ENCODE measurements around the gene PPIA.

The PPIA gene

DNA sequence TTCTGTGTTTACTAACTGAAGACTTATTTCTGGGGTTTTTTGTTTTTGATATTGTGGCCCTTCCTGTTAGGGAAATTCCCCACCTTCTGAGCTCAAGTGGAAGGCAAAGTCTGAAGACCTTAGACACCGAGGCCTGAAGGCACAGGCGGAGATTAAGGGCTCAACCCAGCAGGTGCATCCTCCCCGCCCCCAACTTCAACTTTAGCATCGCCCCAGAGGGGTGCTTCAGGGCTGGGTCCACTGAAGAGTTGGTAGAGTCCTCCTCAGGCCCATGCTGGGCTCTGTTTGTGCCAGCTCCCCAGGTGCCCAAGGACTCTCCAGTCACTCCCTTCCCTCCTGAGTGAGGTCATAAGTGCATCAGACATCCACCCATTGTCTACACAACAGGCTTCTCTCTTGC lies 9.4 kb upstream of the PPIA start:
- no peak for DNase-seq (ENCODE audit: low spot score in 2 of 2)
- in situ Hi-C loops (cut with MboI; ENCODE audit: low sequenced_read_pairs) = no loop called here
- no peaks in the 10 kb centered on the region for H3K4me1 ChIP-seq
- H3K4me3 ChIP-seq = no peak overlapping the region
- H3K36me3 ChIP-seq (replicated peaks) = no peaks in the 10 kb centered on the region
- no peaks in the 10 kb centered on the region for H3K9me3 ChIP-seq
- H3K27me3 ChIP-seq (ENCODE audit: low read depth) = no peaks in the 10 kb centered on the region

DNA sequence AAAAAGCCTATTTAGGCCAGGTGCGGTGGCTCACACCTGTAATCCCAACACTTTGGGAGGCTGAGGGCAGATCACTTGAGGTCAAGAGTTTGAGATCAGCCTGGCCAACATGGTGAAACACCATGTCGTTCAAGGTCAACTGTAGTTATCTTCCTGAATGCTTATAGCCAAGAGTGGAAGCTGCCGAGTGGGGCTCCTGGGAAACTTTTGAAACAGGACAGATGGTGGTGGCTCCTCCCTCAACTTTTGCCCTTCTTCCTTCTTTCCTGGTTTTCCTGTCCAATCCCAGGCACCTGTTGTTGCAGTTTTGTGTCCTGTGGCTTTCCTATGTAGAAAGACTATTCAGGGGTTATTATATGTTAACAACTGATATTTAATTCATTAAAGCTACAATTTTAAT lies 8.7 kb upstream of the PPIA start:
- Histone ChIP-seq H3K9me3 (no peaks in the 10 kb centered on the region), H3K4me3 (no peak overlapping the region), H3K4me1 (no peaks in the 10 kb centered on the region), H3K36me3 (replicated peaks) (no peaks in the 10 kb centered on the region), H3K27me3 (ENCODE audit: low read depth) (no peaks in the 10 kb centered on the region)
- in situ Hi-C loops (cut with MboI; ENCODE audit: low sequenced_read_pairs) = no loop called here
- DNase-seq (ENCODE audit: low spot score in 2 of 2) = no peak

DNA sequence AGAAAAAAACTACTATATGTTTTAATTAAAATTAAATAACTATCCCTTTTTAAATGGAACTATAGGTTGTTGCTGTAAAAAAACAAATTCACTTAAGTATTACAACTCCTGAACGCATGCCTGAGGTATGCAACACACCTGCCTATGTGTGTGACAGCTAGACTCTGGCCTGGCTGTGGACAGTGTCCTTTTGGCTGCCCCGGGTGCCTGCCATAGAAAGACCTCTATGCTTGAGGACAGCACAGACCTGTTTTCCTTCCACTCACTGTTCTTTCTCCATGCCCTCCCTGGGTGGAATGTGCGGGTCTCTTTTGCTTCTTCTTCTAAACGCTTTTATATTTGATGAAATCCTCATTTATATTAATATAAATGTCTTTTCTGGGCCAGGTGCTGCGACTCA lies 6.5 kb upstream of the PPIA start:
- Histone ChIP-seq H3K4me1 (no peaks in the 10 kb centered on the region; the same call in 1 of the 2 replicates), H3K9me3 (no peaks in the 10 kb centered on the region), H3K36me3 (replicated peaks) (no peaks in the 10 kb centered on the region), H3K4me3 (no peak overlapping the region), H3K27me3 (ENCODE audit: low read depth) (no peaks in the 10 kb centered on the region)
- DNase-seq (ENCODE audit: low spot score in 2 of 2) = no peak
- in situ Hi-C loops (cut with MboI; ENCODE audit: low sequenced_read_pairs) = no loop called here

DNA sequence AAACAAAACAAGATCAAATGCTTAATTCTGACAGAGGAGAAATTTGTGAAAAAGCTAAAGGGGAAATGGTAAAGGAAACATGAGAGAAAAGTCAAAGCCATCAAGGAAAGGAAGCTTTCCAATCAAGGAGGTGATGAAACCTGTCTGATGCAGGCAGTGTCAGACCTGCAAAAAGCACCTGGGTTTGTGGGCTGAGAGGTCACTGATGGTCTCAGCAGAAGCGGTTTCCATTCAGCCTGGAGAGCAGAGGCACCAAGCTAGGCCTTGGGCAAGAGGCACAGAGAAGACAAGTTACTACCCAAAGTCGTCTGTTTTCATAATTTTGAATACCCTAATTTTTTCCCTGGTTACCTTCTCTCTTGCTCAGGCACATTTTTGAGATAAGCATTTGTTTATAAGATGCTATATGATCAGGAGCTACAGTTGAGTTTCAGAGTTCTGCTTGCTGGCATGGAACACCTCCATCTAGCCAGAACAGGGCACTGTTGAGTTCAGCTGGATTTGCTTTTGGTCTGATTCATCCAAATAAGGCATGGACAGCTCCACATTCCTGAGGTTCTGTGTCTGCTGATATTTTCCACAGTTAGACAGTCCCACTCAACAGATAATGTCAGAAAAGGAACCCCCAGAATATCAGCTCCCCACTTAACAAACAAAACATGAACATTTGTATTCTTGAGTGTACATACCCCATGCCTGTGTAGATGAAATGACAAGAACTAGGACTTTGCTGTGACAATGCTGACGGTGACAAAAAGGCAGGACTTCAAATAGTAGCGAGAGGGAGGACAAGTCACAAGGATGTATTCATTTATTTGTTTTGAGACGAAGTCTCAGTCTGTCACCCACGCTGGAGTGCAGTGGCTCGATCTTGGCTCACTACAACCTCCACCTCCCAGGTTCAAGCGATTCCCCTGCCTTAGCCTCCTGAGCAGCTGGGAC lies 4.9 kb upstream of the PPIA start:
- H3K9me3 ChIP-seq = no peaks in the 10 kb centered on the region
- H3K27me3 ChIP-seq (ENCODE audit: low read depth) = no peaks in the 10 kb centered on the region
- H3K4me1 ChIP-seq = no peaks in the 10 kb centered on the region; the same call in 1 of the 2 replicates
- DNase-seq (ENCODE audit: low spot score in 2 of 2) = no peak
- no peak overlapping the region for H3K4me3 ChIP-seq
- in situ Hi-C loops (cut with MboI; ENCODE audit: low sequenced_read_pairs) = no loop called here
- H3K36me3 ChIP-seq (replicated peaks) = peaks cover under 1% of the 10 kb centered on the region; the same call in 1 of the 2 replicates

DNA sequence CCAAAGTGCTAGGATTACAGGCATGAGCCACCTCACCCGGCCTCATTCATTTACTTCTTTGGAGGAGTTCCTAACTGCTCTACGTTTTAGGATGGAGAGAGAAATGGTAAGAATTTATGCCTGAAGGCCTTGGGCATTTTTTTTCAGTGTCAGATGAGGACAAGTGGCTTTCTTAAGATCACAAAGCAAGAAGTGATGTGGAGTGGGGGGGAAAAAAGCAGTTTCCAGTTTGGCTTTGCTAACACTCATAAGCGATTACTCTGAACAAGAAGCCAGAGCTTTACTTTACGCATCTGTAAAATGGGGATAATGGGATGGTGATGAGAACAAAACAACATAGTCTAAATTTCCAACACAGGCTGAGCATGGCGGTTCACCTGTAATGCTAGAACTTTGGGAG lies 2.6 kb upstream of the PPIA start:
- DNase-seq (ENCODE audit: low spot score in 2 of 2) = no peak
- Histone ChIP-seq H3K4me1 (no peaks in the 10 kb centered on the region; the same call in 1 of the 2 replicates), H3K36me3 (replicated peaks) (peaks cover 24% of the 10 kb centered on the region), H3K4me3 (no peak overlapping the region), H3K9me3 (no peaks in the 10 kb centered on the region), H3K27me3 (ENCODE audit: low read depth) (no peaks in the 10 kb centered on the region)
- in situ Hi-C loops (cut with MboI; ENCODE audit: low sequenced_read_pairs) = no loop called here

DNA sequence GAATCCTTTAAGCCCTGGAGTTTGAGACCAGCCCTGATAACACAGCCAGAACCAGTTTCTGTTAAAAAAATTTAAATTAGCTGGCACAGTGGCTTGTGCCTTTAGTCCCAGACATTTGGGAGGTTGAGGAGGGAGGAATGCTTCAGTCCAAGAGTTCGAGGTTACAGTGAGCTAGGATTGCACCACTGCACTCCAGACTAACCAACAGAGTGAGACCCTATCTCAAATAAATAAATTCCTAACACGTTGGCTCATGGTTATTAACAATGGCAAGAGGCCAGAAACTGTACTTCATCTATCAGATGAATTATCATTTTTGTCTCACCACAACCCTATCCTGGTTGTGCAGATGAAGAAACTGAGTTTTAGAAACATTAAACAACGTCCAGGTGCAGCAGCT lies 2.1 kb upstream of the PPIA start:
- no peaks in the 10 kb centered on the region for H3K9me3 ChIP-seq
- no peak overlapping the region for H3K4me3 ChIP-seq
- peaks cover 28% of the 10 kb centered on the region for H3K36me3 ChIP-seq (replicated peaks)
- in situ Hi-C loops (cut with MboI; ENCODE audit: low sequenced_read_pairs) = no loop called here
- H3K27me3 ChIP-seq (ENCODE audit: low read depth) = no peaks in the 10 kb centered on the region
- DNase-seq (ENCODE audit: low spot score in 2 of 2) = no peak
- peaks cover 3% of the 10 kb centered on the region; the same call in 1 of the 2 replicates for H3K4me1 ChIP-seq

DNA sequence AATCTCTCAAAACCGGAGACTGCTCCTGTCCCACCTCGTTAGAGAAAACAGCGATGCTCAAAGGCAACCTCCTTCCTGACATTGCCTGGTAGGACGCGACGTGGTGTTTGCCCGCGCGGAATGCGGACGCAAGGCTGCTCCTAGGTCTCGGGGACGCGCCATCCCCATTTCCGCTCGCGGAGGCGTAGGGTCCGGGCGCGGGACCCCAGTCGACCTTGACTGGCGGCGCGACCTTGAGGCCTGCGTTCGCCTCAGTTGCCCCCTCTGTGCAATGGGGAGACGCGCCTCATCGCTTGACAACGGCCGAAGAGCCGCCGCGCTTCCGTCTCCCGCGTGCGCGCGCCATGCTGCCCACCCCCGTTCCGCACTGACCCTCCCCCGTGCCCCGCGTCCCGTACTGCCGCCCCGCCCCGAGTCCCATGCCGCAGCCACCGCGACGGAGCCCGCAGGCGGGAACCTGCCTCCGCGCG lies 412 bp upstream of the PPIA start:
- in situ Hi-C loops (cut with MboI; ENCODE audit: low sequenced_read_pairs) = no loop called here
- H3K36me3 ChIP-seq (replicated peaks) = peaks cover 45% of the 10 kb centered on the region
- DNase-seq (ENCODE audit: low spot score in 2 of 2) = no peak
- H3K4me1 ChIP-seq = peaks cover 6% of the 10 kb centered on the region; the same call in 1 of the 2 replicates
- no peaks in the 10 kb centered on the region for H3K27me3 ChIP-seq (ENCODE audit: low read depth)
- no peaks in the 10 kb centered on the region for H3K9me3 ChIP-seq
- H3K4me3 ChIP-seq = peak overlapping the region; percentile 84

DNA sequence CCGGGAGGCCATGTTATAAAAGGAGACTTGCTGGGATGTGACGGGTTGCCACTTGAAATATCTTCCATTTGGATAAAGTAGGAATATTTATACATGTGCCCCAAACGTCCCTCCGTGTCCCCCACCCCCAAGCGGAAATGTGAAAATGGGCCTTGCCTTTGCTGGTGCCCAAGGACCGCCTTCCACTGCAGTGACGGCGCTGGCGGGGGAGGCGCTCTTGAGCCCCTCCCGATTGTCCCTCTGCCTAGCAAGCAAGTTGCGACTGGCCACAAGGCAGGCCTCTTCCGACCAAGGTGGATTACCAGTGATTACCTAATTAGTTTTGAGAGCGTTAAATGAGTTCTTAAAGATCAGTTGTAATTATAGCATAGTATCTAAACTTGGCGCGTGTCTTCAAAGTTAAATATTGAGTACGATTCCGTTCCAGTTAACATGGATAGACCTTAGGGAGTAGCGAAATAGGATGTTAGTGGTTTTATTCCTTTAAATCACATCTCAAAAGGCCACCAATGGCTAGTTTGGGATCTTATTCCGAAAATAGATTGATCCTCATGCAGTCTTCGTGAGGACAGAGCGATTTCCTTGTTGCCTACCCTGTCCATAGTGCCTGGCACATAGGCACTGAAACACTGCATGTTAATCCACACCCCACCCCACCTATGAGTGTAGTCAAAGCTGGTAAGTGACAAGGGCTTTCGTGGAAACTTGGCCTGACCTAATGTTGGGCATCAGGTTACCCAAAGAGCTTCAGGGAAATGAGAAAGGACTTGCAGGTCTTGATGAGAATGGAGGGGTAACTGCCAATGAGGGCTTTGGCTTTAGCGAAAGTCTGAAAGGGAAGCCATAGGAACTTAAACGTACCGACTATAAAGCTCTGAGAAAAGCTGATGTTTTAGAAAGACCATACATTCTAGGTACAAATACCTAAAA lies 1.1 kb downstream of the PPIA start:
- DNase-seq (ENCODE audit: low spot score in 2 of 2) = peak; percentile 79 to 90
- Histone ChIP-seq H3K4me3 (peak overlapping the region; percentile 84), H3K27me3 (ENCODE audit: low read depth) (no peaks in the 10 kb centered on the region), H3K4me1 (peaks cover 6% of the 10 kb centered on the region; the same call in 1 of the 2 replicates), H3K36me3 (replicated peaks) (peaks cover 61% of the 10 kb centered on the region), H3K9me3 (no peaks in the 10 kb centered on the region)
- in situ Hi-C loops (cut with MboI; ENCODE audit: low sequenced_read_pairs) = no loop called here

DNA sequence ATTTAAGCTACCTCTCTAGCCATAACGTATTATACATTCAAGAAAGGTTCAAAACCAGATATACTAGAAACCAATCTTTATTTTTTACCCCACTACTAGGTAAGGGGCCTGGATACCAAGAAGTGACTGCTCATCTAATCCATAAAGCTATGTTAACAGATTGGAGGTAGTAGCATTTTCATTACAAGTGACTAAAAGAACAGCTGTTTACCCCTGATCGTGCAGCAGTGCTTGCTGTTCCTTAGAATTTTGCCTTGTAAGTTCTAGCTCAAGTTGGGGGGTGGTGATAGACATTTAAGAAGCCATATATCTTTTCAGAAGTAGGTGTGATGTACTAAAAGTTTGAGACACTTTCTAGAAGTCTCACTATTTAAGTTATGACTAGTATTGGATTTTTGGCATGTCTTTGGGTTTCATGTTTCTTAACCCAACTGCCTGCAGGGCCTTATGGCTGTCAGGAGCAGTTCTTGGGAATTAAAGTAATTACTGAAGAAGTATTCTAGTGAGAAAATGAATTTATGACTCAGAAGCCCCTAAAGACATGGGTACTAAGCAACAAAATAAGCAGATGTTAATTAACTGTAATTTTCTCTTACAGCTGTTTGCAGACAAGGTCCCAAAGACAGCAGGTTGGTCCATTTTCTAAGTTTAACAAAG lies 2.3 kb downstream of the PPIA start:
- Histone ChIP-seq H3K4me3 (peak overlapping the region; percentile 84), H3K27me3 (ENCODE audit: low read depth) (no peaks in the 10 kb centered on the region), H3K9me3 (no peaks in the 10 kb centered on the region), H3K36me3 (replicated peaks) (peaks cover 73% of the 10 kb centered on the region), H3K4me1 (peaks cover 6% of the 10 kb centered on the region; the same call in 1 of the 2 replicates)
- in situ Hi-C loops (cut with MboI; ENCODE audit: low sequenced_read_pairs) = no loop called here
- no peak for DNase-seq (ENCODE audit: low spot score in 2 of 2)

DNA sequence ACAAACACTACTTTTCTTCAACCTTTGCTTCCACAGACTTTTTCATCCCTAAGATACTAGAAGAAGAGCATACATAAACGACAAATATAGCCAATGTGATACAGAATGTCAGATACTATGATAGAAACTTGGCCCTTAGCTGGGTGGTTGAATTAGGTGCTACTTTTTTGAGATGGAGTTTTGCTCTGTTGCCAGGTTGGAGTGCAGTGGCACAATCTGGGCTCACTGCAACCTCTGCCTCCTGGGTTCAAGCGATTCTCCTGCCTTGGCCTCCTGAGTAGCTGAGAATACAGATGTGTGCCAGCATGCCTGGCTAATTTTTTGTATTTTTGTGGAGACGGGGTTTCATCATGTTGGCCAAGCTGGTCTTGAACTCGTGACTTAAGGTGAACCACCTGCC lies 3.5 kb downstream of the PPIA start:
- no peaks in the 10 kb centered on the region for H3K27me3 ChIP-seq (ENCODE audit: low read depth)
- H3K4me3 ChIP-seq = no peak overlapping the region
- H3K4me1 ChIP-seq = peaks cover 6% of the 10 kb centered on the region; the same call in 1 of the 2 replicates
- no peaks in the 10 kb centered on the region for H3K9me3 ChIP-seq
- in situ Hi-C loops (cut with MboI; ENCODE audit: low sequenced_read_pairs) = no loop called here
- no peak for DNase-seq (ENCODE audit: low spot score in 2 of 2)
- peaks cover 75% of the 10 kb centered on the region for H3K36me3 ChIP-seq (replicated peaks)

DNA sequence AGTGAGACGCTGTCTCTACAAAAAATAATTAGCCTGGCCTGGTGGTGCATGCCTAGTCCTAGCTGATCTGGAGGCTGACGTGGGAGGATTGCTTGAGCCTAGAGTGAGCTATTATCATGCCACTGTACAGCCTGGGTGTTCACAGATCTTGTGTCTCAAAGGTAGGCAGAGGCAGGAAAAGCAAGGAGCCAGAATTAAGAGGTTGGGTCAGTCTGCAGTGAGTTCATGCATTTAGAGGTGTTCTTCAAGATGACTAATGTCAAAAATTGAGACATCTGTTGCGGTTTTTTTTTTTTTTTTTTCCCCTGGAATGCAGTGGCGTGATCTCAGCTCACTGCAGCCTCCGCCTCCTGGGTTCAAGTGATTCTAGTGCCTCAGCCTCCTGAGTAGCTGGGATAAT lies 5.4 kb downstream of the PPIA start:
- Histone ChIP-seq H3K27me3 (ENCODE audit: low read depth) (no peaks in the 10 kb centered on the region), H3K4me1 (0 out of 2 replicates have a peak, but pooled peaks cover 6% of the 10 kb centered on the region), H3K36me3 (replicated peaks) (peaks cover 71% of the 10 kb centered on the region), H3K4me3 (no peak overlapping the region), H3K9me3 (no peaks in the 10 kb centered on the region)
- no peak for DNase-seq (ENCODE audit: low spot score in 2 of 2)
- in situ Hi-C loops (cut with MboI; ENCODE audit: low sequenced_read_pairs) = no loop called here

DNA sequence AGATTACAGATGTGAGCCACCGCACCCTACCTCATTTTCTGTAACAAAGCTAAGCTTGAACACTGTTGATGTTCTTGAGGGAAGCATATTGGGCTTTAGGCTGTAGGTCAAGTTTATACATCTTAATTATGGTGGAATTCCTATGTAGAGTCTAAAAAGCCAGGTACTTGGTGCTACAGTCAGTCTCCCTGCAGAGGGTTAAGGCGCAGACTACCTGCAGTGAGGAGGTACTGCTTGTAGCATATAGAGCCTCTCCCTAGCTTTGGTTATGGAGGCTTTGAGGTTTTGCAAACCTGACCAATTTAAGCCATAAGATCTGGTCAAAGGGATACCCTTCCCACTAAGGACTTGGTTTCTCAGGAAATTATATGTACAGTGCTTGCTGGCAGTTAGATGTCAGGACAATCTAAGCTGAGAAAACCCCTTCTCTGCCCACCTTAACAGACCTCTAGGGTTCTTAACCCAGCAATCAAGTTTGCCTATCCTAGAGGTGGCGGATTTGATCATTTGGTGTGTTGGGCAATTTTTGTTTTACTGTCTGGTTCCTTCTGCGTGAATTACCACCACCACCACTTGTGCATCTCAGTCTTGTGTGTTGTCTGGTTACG lies 6.0 kb downstream of the PPIA start:
- no peaks in the 10 kb centered on the region for H3K27me3 ChIP-seq (ENCODE audit: low read depth)
- H3K36me3 ChIP-seq (replicated peaks) = peaks cover 65% of the 10 kb centered on the region
- H3K4me1 ChIP-seq = 0 out of 2 replicates have a peak, but pooled peaks cover 6% of the 10 kb centered on the region
- DNase-seq (ENCODE audit: low spot score in 2 of 2) = no peak
- no peak overlapping the region for H3K4me3 ChIP-seq
- in situ Hi-C loops (cut with MboI; ENCODE audit: low sequenced_read_pairs) = no loop called here
- no peaks in the 10 kb centered on the region for H3K9me3 ChIP-seq

Data from HAP-1 (cell line).